Omental fat pad (tissue), 4 donors: ENCODE measurements around the gene SCIN. TPM values are rescaled to one million over a fixed set of nuclear protein-coding genes. Genes with fewer than 3 reads are reported as not detected.
A peak's percentile ranks its signal among the peaks of the same experiment; 100 is the strongest.
"Not testable (repeated sequence)": the region's sequence is repeated elsewhere in the genome, so short reads cannot be mapped to it uniquely, and the experiment has no call there.

Experiments used
- ATAC-seq: fragments of 150-250 bp; one replicate; pipeline ENCODE4 v1.9.1; 2016; ENCODE audit warnings: mild to moderate bottlenecking, moderate library complexity; ENCODE audit not compliant: low FRiP score
- DNase-seq: peaks from one replicate; pipeline ENCODE4 v3.0.0-alpha.2; 2019; ENCODE audit warnings: low spot score
- total RNA-seq, 4 donors: library from RNA; depleted of rRNA; stranded (reverse); fragments of >200 nt; gene quantifications; one replicate each; pipeline ENCODE4 v1.1.0, GENCODE V29; 2016
- TF ChIP-seq, protein P1 (sequence below), 3 donors: fragments of 450-650 bp; IDR thresholded peaks; one replicate each; pipeline ENCODE4 v1.5.1; 2016 to 2017; ENCODE audit warnings: antibody characterized with exemption in 3 of 3, mild to moderate bottlenecking in 3 of 3, moderate library complexity in 2 of 3

SCIN gene
- total RNA-seq, 4 donors from 2014 or later = 1.4 to 15.7 (median 7.9) TPM

DNA sequence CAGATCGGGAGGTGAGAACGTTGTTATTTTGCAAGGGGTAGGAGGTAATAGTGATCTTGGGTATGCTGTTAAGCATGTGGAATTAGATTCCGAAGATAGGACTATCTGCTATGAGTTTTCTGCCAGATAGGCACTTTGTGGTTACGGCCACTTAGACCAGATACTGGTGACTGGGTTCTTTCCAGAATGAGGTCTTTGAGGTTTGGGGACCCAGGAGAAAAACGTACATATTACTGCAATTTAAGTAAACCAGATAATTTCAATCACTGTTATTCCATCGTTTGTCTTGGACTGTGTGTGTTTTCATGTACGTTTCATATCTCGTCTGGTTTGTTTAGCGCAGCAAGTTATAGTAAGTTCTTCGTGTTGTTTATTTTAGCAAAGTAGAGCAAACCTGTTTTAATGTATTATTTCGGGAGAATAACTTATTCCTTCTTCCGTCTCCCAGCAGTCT lies 117.2 kb downstream of the SCIN start:
- peak; percentile 0 for ATAC-seq
- no peak for DNase-seq
- TF ChIP-seq, protein P1, sequence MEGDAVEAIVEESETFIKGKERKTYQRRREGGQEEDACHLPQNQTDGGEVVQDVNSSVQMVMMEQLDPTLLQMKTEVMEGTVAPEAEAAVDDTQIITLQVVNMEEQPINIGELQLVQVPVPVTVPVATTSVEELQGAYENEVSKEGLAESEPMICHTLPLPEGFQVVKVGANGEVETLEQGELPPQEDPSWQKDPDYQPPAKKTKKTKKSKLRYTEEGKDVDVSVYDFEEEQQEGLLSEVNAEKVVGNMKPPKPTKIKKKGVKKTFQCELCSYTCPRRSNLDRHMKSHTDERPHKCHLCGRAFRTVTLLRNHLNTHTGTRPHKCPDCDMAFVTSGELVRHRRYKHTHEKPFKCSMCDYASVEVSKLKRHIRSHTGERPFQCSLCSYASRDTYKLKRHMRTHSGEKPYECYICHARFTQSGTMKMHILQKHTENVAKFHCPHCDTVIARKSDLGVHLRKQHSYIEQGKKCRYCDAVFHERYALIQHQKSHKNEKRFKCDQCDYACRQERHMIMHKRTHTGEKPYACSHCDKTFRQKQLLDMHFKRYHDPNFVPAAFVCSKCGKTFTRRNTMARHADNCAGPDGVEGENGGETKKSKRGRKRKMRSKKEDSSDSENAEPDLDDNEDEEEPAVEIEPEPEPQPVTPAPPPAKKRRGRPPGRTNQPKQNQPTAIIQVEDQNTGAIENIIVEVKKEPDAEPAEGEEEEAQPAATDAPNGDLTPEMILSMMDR (IDR thresholded peaks at IDR 0.05) = no peak

DNA sequence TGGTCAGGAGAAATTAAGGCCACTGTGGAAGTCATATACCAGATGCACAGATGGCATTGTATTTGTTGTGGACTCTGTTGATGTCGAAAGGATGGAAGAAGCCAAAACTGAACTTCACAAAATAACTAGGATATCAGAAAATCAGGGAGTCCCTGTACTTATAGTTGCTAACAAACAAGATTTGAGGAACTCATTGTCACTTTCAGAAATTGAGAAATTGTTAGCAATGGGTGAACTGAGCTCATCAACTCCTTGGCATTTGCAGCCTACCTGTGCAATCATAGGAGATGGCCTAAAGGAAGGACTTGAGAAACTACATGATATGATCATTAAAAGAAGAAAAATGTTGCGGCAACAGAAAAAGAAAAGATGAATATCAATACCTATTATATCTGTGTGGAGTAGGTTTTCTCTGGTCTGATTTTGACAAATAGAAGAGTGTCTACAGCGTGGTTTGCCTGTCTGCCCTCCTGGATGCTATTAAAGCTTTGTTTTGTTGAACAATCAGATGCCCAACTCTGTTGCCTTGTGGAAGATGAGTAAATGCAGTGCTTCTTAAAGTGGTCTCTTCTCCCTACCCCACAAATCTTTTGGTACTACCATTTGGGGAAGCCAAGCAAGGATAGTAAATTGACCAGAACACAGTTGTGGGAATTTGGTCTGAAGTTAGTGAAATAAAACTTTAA lies 118.1 kb downstream of the SCIN start:
- not testable (repeated sequence) for DNase-seq, ATAC-seq

DNA sequence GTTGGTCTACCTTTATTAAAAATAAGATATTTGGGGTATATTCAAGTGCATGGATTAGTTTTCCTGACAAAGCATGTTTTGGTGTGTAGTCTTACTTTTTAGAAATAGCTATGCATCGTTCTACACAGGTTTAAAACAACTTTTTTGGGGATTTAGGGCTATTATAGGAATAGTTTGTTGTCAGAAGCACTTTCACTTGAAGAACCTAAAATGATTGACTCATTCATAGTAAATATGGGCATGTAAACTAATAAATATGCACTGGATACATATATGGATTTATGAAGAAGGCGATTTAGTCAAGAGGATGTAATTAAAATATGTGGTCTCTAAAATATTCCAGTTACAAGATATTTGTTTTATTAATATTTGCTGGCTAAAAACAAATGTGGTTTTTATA lies 118.9 kb downstream of the SCIN start:
- DNase-seq = no peak
- ATAC-seq = no peak
- TF ChIP-seq, protein P1 (IDR thresholded peaks at IDR 0.05) = no peak

DNA sequence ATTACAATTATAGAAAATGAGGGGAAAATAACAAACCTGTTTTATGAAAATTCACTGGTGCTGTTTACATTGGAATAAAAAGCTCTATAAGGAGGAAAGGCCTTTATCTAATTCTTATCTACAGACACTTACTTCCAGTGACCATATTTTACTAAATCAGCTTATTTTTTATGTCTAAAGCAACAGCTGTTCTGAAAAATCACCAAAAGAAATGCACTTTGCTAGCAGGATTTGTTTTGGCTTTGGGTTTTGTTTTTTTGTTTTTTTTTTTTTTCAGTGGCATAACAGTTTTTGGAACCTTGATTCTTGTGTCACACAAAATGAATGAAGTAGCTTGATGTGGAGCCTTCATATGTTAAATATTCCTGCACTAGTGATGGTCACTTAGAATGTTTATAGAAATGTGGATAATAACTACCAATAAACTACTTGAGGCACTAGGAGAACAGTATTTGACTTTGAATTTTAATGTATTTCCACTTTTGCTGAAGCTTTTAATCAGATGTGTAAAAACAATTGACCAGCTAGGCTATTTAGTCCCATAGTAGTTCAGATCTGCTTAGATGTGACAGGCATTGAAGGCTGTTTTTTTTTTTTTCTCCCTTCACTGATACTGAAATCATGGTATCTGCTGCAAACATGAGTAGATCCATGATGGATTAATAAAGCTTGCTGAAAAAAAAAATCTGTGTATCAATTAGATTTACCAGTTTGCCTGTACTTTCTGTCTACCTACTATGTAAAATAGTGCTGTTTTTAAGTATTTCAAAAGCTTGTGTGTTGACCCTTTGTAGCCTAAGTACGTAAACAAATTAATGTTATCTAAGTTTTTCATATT lies 119.7 kb downstream of the SCIN start:
- DNase-seq = no peak
- TF ChIP-seq, protein P1 (IDR thresholded peaks at IDR 0.05) = no peak
- ATAC-seq = no peak

DNA sequence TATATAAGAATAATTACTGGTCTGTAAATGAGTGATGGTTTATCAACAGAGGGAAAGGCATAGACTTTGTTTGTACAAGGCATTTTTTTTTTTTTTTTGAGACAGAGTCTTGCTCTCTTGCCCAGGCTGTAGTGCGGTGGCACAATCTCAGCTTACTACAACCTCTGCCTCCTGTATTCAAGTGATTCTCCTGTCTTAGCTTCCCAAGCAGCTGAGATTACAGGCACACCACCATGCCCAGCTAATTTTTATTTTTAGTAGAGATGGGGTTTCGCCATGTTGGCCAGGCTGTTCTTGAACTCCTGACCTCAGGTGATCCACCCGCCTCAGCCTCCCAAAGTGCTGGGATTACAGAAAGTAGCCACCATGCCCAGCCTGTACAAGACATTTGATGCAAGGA lies 120.9 kb downstream of the SCIN start:
- not testable (repeated sequence) for DNase-seq, ATAC-seq

DNA sequence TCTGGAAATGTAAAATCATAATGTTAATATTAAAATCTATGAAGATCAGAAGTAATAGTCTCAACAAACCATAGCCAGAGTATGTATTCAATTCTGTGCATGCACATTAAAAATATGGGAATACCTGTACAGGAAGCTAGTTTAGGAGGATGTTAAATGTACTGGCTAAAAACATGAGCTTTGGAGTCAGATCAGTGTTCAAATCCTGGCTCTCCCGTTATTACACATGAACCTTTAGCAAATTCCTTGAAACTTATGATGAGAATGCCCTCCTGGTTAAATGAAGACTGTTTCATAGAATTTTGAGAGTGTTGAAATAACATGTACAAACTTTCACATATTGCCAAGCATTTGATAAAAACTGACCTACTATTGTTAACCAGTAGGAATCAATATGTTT lies 121.5 kb downstream of the SCIN start:
- TF ChIP-seq, protein P1 (IDR thresholded peaks at IDR 0.05) = no peak
- DNase-seq (no peak), ATAC-seq (no peak)

DNA sequence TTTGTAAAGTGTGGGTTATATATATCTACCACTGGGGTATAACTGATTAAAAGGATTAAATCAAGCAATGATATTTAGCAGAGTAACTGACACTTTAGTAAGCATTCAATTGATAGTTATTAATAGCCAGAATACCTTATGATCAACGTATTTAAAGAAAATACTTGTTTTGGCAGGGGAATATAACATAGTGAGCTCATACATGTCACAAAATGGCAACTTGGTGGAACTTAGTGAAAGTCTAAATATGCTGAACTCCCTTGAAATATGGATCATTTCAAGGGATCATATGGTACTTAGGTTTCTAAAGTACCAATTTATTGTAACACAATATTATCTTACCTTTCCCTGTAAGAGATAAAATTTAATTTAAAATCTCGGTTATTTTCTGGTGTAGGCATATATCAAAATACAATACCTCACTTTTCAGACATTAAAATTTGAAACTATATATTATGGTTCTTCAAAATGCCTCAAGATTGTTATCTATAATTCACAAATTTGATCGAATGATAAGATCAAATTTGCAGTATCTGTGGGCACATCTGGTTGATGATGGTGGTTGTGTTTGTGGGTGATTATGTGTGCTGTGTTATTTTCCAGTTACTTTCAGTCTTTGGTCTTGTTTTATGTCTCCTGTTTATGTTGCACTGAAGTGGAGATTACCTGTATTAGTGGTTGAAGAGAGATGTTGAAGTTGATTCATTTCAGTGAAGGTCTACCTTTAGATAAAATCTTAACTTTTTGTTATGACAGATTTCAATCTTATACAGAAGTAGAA lies 122.1 kb downstream of the SCIN start:
- DNase-seq (no peak), ATAC-seq (no peak)
- TF ChIP-seq, protein P1 (IDR thresholded peaks at IDR 0.05) = no peak
